HG03103 (cell line): ENCODE data around the gene GFPT2.

Experiments used
- ATAC-seq: cut with Tn5 transposase; IDR thresholded peaks from one replicate; pipeline ENCODE4 v1.9.1; 2021; ENCODE audit warnings: low read depth; ENCODE audit not compliant: unreplicated experiment

GFPT2 gene

DNA sequence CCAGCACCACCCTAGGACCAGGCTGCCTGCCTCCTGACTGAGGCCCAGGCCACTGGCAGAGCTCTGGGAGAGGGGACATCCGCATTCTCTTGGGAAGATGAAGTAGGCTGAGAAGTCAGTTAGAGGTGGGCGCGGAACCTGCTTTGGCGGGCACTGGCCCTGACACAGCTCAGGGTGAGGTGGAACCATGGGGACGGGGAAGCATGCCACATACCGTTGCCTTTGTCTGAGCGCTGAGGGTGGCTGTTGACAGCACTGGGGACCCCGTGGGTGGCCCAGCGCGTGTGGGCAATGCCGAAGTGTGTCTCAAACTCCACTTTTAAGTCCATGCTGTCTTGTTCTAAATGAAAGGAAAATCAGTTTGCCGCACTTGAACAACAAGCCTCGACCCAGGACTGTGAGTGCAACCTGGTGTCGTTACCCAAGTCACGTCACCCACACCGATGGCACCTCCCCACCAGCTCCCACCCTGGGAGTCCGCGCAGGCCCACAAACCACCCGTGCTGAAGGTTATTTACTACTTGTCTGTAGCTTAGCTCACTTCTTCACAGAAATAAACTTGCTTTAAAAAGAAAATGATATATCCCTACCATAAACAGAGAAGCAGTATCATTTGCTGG is 17.4 kb downstream of the GFPT2 start:
- no peak for ATAC-seq

DNA sequence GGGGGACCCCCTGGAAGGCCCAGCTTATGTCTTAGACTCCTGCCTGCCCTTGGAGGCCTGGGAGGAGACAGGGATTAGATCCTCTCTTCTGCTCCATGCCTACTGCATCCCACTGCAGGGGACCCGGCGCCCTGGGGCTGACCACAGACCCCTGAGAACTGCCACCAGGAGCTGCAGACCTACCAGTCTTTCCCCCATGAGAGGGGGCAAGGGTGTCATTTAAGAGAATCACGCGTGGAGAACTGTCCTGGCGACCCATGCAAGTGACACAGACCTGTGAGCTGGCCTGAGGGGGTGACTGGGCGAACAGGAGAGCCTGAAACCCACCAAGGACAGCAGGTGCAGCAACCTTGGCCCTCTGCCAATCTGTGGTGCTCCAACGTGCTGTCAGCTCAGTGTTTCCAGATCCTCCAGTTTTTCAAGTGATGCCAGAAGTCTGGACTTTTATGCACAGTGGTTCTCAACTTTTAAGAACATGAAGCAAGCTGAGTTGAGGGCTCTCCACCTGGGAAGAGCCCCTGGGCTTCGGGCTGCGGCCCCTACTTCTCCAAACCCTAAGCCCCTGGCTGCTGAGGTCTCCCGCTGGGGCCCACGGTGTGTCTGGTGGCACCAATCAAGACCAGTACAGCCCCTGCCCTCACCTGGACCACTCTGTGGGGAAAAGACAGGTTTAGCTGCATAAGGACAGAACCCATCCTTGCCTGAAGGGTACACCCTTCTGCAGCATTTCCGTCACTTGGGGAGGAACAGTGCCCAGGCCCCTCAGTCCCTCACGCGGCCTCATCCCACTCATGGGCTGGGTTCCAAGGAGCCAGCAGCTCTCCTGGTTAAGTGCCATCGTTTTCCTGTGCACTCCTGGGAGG is 18.2 kb downstream of the GFPT2 start:
- ATAC-seq = no peak

DNA sequence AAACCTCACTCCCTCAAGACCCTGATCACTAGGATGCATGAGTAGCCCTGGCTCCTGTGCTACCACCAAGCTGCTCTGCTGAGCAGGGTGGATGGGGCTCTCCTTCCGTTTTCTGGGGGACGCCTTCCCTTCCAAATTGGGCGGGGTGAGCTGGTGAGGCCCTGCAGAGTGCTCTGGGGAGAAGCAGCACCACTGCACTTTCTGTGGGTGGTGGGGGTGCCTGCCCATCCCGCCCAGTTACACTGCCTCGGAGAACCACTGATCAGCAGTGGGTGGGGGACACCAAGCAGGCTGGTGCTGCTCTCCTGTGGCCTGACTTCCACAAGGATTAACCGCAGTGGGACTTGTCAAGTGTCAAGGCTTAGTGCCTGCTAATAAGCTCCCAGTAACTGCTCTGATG is 19.0 kb downstream of the GFPT2 start:
- no peak for ATAC-seq

DNA sequence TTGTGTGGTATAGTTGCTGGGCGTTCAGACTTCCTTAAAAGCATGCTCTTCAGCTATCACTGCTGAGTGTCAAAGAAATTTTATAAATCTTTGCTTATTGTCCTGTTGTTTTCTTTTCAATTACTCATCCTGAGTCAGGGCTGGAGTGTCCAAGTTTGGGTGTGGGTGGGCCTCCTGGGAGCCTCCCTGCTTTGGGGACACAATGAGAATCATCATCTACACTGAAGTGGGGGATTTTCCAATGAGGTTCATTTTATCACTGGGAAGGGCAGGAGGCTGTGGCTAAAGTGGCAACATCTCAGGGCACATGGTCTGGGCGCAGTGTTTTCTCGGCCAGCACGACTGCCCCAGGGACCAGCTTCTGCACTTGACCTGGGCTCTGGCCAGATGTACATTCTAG is 19.5 kb downstream of the GFPT2 start:
- ATAC-seq = no peak

DNA sequence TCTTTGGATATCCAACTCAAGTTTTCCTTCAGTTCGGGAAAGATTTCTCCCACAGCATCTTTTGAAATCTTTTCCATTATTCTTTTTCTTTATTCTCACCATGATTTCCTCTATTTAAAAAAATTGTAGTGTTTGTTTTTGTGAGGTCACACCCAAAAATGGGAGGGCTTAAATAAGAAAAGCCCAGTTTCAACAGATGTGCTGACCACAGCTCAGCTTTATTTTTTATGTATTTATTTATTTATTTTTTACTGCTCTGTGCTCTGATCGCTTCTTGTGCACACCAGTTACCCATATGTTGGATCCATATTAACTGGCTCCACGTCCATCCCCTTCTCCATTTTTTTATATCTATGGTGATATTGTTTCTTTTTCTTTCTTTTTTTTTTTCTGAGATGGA is 20.3 kb downstream of the GFPT2 start:
- ATAC-seq = no peak

DNA sequence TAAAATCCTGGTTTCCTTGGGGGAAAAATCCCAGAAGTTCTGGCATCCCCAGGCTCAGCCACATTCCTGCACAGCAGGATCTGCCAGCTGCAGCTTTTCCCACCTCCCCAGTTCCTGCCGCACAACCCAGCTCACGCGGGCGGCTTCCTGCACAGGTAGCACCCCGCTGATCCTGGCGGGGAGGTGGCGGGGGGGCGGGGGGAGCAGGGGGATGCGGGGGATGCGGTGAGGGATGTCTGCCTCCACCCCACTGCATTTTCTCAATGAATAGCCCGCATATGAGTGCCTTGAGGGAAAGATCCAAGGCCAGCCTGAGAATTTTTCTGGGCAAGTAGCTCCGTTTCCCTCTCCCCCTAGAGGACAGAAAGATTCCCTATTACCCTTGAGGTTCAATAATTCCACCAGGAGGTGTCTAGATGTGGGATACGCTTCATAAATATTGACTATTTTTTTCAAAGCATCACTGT is 21.1 kb downstream of the GFPT2 start:
- no peak for ATAC-seq

DNA sequence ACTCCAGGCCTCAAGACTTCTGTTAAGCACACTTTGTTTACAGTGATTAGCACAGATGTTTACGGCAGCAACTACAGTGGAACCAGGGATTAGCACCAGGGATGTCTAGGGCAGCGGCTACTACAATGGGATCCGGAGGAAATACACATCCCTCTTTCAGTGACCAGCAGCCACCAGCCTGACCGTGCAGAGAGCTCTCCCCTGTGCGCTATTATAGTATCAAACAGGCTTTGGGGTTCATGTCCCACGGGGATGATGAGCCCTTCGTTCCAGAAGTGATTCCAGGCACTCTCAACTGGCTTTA is 21.5 kb downstream of the GFPT2 start:
- ATAC-seq = no peak

DNA sequence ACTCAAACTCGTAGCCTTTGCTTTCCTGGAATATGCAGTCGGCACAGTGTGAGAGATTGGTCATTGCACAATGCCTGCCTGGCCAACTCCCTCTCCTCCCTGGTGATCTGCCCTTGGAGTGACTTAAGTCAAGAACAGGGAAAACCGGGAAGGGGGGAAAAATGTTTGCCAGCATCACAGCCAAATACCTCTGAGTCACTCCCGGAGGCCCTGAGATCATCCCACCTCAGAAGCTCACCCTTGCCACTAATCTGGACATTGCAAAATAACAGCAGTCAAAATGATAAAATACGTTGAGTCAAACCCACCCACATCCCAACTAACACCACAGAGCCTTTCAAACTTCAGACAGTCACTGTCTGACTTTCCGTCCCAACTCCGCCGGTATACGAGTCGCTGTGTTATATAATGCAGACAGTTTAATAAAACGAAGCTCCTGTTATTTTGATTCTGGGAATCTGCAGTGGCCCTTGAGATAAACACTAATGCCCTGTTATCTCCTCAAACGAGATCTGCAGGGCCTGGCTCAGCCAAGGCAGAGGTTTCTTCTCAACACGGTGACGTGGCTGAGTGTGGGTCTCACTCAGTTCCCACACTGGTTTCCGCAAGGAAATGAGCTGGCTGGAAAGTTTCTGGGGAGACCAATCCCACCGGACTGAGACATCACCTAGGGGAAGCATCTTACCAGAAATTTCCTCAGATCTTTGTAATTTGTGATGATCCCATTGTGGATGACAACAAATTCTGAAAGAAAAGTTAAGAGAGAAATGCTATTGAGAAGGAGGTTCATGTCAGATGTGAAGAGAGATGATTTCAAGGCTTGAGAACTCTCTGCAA is 22.1 kb downstream of the GFPT2 start:
- no peak for ATAC-seq

DNA sequence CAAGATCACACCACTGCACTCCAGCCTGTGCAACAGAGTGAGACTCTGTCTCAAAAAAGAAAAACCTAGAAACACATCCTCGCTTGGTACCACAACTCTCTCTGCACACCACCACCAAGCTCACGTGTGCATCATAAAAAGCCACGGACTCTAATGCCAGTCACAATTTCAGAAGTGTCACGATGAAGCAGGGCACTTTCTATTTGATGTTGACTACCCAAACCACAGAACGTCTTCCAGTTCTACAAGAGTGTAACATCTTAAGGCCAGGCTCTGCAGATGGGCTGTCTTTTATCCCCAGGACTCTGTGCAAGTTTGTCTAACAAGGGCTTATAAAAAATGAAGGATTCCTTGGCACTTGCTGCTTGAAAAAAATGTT is 22.9 kb downstream of the GFPT2 start:
- ATAC-seq = no peak

DNA sequence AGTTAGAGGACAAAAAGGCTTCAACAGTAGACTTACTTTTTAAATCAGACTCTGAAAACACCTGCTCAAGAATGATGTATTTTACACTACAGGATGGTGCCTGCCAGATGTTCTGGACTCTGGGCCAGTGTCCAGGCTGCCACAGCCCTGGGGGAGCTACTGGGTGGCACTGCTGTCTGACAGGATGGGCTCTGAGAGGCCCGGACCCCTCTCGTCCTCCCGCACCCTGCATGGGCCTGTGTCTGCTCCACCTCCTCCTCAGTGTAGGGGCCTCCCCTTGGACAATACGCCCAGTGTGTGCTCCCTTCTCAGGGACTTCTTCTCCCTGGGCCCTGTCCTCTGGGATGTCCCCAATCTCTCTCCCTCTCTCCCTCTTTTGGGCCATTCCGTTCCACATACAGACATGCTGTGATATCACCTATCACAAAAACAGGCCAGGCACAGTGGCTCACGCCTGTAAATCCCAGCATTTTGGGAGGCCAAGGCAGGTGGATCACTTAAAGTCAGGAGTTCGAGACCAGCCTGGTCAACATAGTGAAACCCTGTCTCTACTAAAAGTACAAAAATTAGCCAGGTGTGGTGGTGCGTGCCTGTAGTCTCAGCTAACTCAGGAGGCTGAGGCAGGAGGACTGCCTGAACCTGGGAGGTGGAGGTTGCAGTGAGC is 23.4 kb downstream of the GFPT2 start:
- no peak for ATAC-seq

DNA sequence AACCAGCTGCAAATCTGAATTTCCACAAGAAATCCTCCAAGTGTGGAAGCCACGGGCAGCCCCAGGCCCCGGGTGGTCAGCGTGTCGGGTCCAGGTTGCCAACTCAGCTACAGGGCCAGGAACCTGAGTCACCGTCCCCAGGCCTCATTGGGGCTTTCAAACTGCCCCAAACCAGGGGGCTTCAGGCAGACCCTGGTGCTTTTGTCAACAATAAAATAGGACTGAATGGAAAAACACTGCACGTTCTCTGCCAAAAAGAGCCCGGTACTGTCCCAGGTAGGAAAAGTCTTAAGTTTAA is 24.0 kb downstream of the GFPT2 start:
- ATAC-seq = no peak

DNA sequence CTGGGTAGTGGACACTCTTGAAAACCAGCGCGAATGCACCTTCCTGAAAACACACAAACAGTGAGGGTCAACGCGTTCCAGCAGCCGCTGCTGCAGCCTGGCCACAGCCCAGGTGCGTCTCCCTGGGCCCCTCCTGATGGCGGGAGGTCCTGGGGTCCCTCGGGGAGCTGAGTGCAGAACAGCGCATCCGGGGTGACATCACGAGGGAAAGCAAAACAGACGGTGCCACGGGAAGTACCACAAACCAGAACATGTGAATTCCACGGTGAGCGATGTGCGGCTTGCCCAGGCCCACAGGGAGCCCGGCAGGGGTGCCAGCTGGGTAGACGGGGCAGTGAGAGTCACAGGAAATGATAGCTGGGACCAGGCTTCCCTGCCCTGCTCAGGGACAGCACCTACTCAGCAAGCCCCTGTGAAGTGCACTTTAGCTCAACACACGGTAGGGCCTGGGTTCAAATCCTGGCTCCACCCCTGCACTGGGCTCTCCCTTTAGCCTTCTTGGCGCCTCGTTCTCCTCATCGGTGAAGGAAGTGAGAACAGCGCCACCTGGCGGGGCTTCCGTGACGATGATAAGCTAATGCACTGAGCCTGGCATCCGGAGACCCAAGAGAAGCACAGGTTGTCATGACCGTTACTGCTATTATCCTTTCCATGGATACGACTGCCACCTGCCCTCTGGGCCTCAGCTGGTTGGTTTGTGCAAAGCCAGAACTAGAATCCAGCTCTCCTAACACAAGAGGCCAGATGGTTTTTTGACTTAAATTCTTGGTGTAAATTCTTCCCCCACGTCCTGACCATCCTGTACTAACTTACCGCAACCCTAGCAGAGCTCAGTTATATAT is 24.6 kb downstream of the GFPT2 start:
- ATAC-seq = no peak

DNA sequence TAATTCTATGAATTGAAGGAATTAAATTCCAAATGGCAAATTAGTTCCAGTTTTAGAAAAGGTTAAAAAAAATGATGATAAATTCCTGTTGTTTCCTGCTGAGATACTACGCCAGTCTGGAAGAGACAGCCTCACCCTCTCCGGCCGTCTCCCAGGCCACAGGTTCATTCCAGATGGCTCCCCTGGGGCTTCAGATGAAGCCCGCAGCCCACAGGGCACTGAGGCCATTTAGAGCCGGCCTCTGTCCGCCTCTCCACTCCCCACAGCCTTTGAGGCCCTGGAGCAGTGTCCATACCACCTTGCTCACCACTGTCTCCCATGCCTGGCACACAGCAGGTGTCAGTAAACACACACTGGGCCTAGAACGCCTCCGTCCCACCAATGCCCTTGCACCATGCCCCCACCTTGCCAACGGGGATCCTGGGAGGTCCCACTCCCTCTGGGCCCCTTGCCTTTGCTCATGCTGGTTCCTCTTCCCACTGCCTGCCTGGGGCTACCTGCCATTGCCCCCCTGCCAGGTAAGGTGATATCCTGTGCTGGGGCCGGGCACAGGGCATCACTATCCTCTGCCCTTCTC is 26.1 kb downstream of the GFPT2 start:
- no peak for ATAC-seq

DNA sequence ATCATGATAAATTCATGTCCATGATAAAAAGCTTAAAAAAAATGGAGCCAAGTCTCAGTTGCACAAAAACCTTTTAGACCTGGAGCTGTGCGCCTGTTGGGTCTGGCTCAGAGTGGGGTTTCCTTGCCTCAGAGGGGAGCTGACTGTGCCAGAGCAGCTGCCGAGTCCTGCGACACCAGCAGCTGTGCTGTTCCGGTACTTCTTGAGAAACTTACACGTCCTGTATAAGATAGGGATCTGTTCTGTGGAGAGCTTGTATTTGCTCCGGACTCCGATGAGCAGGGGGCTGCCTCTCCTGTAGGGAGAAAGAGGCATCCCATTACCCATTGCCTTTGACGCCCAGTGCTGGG is 28.6 kb downstream of the GFPT2 start:
- no peak for ATAC-seq

DNA sequence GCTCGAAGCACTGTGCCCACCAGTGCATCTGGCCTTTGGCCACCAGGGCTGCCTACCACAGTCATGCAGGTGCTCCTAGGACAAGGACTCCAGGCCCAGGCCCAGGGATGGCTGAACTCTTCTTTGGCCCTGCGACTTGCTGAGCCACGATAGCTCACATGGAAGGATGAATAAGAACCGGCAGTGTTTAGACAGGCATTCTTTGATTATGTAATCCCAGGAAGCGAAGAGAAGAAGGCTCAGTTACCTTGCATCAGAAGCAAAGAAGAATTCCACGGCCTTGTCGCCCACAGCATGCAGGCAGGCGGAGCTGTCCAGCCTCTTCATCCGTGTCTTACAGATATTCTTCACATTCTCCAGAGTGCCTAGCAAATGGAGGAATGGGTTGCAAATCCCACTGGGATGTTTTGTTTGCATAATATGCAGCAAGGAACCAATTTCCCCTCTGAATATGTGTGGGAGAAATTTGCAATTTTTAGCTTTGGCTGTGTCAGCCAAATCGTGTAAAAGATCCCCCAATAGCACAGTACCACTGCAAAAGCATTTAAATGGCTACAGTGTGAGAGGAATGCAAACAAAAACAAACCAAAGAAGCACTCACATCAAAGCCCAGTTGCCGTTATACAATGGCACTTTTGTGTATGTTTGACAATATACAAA is 29.1 kb downstream of the GFPT2 start:
- no peak for ATAC-seq

DNA sequence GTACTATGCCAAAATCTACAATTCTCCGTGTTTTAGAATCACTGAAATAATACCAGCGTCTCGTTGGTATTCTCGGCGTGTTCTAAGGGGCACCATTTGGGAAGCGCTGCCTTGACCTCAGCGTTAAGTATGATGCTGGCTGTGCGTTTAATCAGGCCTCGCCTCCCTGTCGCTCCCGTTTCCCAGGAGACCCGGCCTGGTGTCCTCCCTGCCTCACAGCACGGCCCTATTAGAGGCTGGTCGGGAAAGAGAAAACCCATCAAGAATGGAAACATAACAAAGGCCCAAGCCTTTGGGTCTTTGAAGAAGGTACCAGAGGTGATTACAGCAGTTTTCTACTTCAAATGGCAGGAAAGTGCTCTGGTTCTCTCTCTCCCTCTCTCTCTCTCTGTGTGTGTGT is 30.0 kb downstream of the GFPT2 start:
- no peak for ATAC-seq

DNA sequence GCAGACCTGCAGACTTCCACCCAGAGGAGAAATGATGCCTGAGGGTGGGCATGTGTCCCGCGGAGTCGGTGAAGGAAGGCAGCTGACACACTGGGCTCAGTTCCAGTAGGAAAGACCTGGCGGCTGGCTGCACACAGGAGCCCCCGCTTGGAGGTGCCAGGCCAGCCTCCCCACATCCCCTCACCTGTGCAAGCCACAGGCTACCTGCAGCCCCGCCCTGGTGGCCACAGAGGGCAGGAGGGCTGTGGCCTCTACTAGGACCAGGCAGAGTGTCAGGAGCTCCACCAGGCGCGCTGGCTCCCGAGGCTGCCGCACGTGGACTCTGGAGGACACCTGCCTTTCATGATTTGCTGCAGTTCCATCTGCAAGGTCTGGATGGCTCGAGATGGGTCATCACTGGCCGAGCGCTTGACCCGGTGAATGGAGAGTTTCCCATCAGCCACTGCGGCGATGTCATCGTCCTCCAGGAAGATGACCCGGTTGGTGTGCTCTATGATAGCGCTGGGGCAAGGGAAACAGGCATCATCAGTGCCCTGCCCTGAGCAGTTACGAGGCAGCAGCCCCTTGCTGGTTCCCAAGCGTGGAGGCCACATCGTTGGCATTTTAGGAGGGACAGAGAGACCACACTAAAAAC is 34.6 kb downstream of the GFPT2 start:
- ATAC-seq = no peak

DNA sequence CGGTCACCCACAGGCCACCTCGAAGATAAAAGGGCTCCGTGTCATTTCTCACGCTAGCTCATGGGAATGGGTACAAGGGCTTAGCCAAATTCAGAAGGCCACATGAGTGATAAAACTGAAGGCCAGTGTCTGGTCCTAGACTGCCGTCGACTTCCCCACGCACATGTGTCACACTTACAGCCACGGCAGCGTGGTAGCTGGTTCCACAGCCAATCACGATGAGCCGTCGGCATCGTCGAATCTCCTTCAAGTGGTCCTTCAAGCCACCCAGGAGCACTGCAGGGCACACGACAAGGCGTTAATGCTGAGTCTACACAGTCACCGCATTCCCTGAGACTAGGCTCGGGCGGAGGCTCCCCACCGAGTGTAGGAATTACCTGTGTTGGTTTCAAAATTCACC is 36.5 kb downstream of the GFPT2 start:
- ATAC-seq = no peak

DNA sequence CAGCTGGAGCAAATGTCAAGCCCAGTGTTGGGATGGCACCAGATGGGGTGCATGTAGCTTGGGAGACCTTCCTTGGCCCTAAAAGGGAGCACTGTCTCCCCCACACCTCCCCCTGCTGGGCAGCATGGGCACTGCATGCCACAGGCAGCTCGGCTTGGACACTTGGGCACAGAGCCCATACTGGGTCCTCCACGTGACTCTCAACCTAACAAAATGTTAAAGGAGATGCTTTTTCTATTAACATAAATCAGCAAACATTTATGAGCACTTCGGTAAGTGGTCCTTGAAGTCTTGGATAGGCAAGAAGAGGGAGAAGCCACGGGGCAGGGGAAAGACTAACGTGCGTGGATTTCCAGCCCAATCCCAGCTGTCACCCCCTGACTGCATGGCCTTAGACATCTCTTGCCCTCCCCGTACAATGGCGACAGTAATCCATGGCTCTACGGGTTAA is 37.3 kb downstream of the GFPT2 start:
- ATAC-seq = no peak
